HG02798 (cell line): ENCODE data around the gene TRIM58.

Experiments used
- ATAC-seq: cut with Tn5 transposase; IDR thresholded peaks from one replicate; pipeline ENCODE4 v1.9.1; 2021; ENCODE audit warnings: mild to moderate bottlenecking; ENCODE audit not compliant: unreplicated experiment, poor library complexity

Gene TRIM58

GRCh38 chr1:247883346-247883745 lies 26.4 kb downstream of the TRIM58 start:
- ATAC-seq: no peak

- ATAC-seq: no peak
Observed at GRCh38 chr1:247884797-247885413, 27.9 kb downstream of the TRIM58 start.

GRCh38 chr1:247895163-247895637 lies 38.2 kb downstream of the TRIM58 start, which contains the start of gene OR2W3:
Gene OR2W3 (plus strand): TSS chr1:247895587. CDS start chr1:247895587, 0 bp downstream.
- no peak for ATAC-seq

- no peak for ATAC-seq
Observed at GRCh38 chr1:247895976-247896375, 39.0 kb downstream of the TRIM58 start.

GRCh38 chr1:247904122-247904521 lies 47.1 kb downstream of the TRIM58 start:
- no peak for ATAC-seq

- no peak for ATAC-seq
Observed at GRCh38 chr1:247905181-247905580, 48.2 kb downstream of the TRIM58 start.

- no peak for ATAC-seq
Observed at GRCh38 chr1:247905910-247906503, 49.0 kb downstream of the TRIM58 start.

- no peak for ATAC-seq
Observed at GRCh38 chr1:247906504-247907047, 49.6 kb downstream of the TRIM58 start.

- no peak for ATAC-seq
Observed at GRCh38 chr1:247908766-247909165, 51.8 kb downstream of the TRIM58 start.

GRCh38 chr1:247913786-247914185 lies 56.8 kb downstream of the TRIM58 start:
- ATAC-seq: no peak

- ATAC-seq: no peak
Observed at GRCh38 chr1:247914941-247915662, 58.1 kb downstream of the TRIM58 start.

GRCh38 chr1:247919952-247920351 lies 63.0 kb downstream of the TRIM58 start, which contains the start of gene OR2T8:
Gene OR2T8 (plus strand): TSS chr1:247920252. CDS start chr1:247921018, 766 bp downstream.
- no peak for ATAC-seq

GRCh38 chr1:247923941-247924340 lies 67.0 kb downstream of the TRIM58 start:
- ATAC-seq: no peak

GRCh38 chr1:247924868-247925267 lies 67.9 kb downstream of the TRIM58 start, which contains the start of gene OR2AJ1:
Gene OR2AJ1 (plus strand): TSS chr1:247924889. CDS start chr1:247933769, 8,880 bp downstream.
- no peak for ATAC-seq
